ENCODE measurements around the gene WDR46. TPM values are rescaled to one million over a fixed set of nuclear protein-coding genes. Genes with fewer than 3 reads are reported as not detected.
"Not testable (repeated sequence)": the region's sequence is repeated elsewhere in the genome, so short reads cannot be mapped to it uniquely, and the experiment has no call there.

WDR46 gene
- total and polyA plus RNA-seq, 12 donors = 11.0 to 40.6 (median 17.8) TPM

DNA sequence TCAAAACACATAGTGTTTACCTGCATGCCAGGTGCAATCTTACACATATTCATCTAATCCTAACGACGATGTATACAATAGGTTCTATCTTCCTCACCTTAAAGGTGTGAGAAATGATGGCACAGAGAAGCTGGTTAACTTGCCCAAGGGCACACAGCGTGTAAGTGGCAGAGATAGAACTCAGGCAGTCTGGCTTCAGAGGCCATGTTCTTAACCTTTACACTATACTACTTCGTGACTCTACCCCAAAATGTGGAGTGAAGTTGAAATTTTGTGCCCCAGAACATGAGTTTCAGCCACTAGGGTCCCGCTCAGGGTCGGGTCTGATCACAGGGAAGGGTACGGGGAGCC is 17.9 kb downstream of the WDR46 start:
- peaks cover 8 to 56% (median 47%) of the 10 kb centered on the region in 9 donors for H3K4me1 ChIP-seq
- 1 to 3% methylated on average over 7 of the region's 7 CpGs for WGBS, 2 donors
- H3K27me3 ChIP-seq = no peaks in the 10 kb centered on the region
- ATAC-seq (peak in 6 of 8 donors; percentile 1 to 33 (median 25)), DNase-seq (no peak)
- H3K9me3 ChIP-seq = no peaks in the 10 kb centered on the region
- peak overlapping the region; percentile 60 to 88 (median 78) for H3K4me3 ChIP-seq
- peak overlapping the region; percentile 87 to 98 (median 93) for H3K27ac ChIP-seq
- TF ChIP-seq, protein P1, sequence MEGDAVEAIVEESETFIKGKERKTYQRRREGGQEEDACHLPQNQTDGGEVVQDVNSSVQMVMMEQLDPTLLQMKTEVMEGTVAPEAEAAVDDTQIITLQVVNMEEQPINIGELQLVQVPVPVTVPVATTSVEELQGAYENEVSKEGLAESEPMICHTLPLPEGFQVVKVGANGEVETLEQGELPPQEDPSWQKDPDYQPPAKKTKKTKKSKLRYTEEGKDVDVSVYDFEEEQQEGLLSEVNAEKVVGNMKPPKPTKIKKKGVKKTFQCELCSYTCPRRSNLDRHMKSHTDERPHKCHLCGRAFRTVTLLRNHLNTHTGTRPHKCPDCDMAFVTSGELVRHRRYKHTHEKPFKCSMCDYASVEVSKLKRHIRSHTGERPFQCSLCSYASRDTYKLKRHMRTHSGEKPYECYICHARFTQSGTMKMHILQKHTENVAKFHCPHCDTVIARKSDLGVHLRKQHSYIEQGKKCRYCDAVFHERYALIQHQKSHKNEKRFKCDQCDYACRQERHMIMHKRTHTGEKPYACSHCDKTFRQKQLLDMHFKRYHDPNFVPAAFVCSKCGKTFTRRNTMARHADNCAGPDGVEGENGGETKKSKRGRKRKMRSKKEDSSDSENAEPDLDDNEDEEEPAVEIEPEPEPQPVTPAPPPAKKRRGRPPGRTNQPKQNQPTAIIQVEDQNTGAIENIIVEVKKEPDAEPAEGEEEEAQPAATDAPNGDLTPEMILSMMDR (IDR thresholded peaks at IDR 0.05) = no peak
- intact Hi-C loops (cut with DNase I) = loop anchor here in 1 of 10 donors (1.0 kb wide), 1 partner anchor 28 kb away; no protein-coding TSS in a partner anchor
- H3K36me3 ChIP-seq = peaks cover 0 to 75% (median 50%) of the 10 kb centered on the region in 9 donors

DNA sequence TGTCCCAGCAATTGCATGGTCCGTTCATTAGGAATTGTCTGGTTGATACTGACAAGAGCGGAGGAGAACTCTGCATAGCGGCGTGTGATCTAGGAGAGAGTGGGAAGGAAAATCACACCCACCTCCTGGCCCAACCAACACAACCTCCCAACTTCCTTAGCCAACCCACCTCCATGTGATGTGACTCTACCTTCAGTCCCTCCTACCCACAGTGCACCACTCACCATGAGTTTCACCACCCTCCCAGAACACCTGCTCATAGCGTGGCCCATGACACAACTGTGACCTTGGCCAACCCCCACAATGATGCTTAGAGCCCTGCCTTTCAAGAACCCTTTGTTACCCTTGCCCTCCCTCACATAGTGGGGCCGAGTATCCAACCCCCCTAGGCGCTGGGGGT is 25.0 kb downstream of the WDR46 start:
- Histone ChIP-seq H3K4me3 (no peak overlapping the region), H3K4me1 (no peaks in the 10 kb centered on the region), H3K27me3 (no peaks in the 10 kb centered on the region), H3K36me3 (peaks cover 0 to 100% (median 77%) of the 10 kb centered on the region in 9 donors), H3K27ac (no peak overlapping the region), H3K9me3 (no peaks in the 10 kb centered on the region)
- WGBS, 2 donors = 86% methylated on average over 7 of the region's 7 CpGs
- DNase-seq (no peak), ATAC-seq (peak in 2 of 8 donors; percentile 16 to 26)
- intact Hi-C loops (cut with DNase I) = no loop called here
- TF ChIP-seq, protein P1 (IDR thresholded peaks at IDR 0.05) = no peak

DNA sequence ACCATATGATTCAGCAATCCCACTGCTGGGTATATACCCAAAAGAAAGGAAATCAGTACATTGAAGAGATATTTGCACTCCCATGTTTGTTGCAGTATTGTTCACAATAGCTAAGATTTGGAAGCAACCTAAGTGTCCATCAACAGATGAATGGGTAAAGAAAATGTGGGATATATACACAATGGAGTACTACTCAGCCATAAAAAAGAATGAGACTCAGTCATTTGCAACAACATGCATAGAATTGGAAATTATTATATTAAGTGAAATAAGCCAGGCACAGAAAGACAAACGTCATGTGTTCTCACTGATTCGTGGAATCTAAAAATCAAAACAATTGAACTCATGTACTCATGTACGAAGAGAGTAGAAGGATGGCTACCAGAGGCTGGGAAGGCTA is 26.5 kb downstream of the WDR46 start:
- intact Hi-C loops (cut with DNase I); H3K9me3 ChIP-seq; H3K4me1 ChIP-seq; ATAC-seq; H3K4me3 ChIP-seq; H3K27ac ChIP-seq; DNase-seq; H3K27me3 ChIP-seq: not testable (repeated sequence)
- H3K36me3 ChIP-seq = peaks cover 0 to 99% (median 62%) of the 10 kb centered on the region in 9 donors
- WGBS, 2 donors = 97% methylated on average over 3 of the region's 3 CpGs

DNA sequence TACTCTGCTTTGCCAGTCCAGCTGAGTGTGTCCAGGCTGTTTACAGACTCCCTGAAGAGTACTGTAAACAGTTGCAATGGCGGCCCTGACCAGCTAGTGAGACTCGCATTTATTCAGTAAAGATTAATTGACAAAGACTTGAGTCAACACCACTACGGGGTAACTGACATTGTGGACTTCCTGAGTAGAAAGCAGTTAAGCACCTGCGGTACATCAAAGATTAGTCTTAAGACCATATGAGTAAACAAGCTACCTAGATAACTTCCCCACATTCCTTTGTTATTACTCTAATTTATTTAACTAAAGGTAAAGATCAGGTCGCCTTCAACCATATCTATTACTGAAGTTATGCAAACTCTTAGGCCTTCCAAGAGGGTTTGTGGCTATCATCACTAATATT is 30.0 kb downstream of the WDR46 start:
- intact Hi-C loops (cut with DNase I) = no loop called here
- Histone ChIP-seq H3K4me1 (no peaks in the 10 kb centered on the region), H3K9me3 (peaks cover 0 to 7% (median 0%) of the 10 kb centered on the region in 11 donors), H3K4me3 (no peak overlapping the region), H3K36me3 (peaks cover 0 to 96% (median 32%) of the 10 kb centered on the region in 9 donors), H3K27ac (no peak overlapping the region), H3K27me3 (no peaks in the 10 kb centered on the region)
- 93 to 94% methylated on average over 5 of the region's 5 CpGs for WGBS, 2 donors
- ATAC-seq (no peak), DNase-seq (no peak)
- TF ChIP-seq, protein P1 (IDR thresholded peaks at IDR 0.05) = no peak

- 93 to 94% methylated on average over 4 of the region's 4 CpGs for WGBS, 2 donors
- H3K27ac ChIP-seq = no peak overlapping the region
Measured at GRCh38 chr6:33254591-33254990, 34.4 kb downstream of the WDR46 start.

More at GRCh38 chr6:33254591-33254990, 34.4 kb downstream of the WDR46 start:
- no peak for DNase-seq
- H3K36me3 ChIP-seq = peaks cover 0 to 84% (median 8%) of the 10 kb centered on the region in 9 donors
- H3K9me3 ChIP-seq = peaks cover 0 to 7% (median 0%) of the 10 kb centered on the region in 11 donors
- no peaks in the 10 kb centered on the region for H3K27me3 ChIP-seq
- H3K4me1 ChIP-seq = peaks cover 5 to 17% (median 12%) of the 10 kb centered on the region in 9 donors
- intact Hi-C loops (cut with DNase I) = no loop called here
- no peak overlapping the region for H3K4me3 ChIP-seq
- ATAC-seq = no peak
- TF ChIP-seq, protein P1 (IDR thresholded peaks at IDR 0.05) = no peak
